HG03565 (cell line): ENCODE data around the gene SEMA6B.
"Not testable (repeated sequence)": the region's sequence is repeated elsewhere in the genome, so short reads cannot be mapped to it uniquely, and the experiment has no call there.

Experiments used
- ATAC-seq: cut with Tn5 transposase; IDR thresholded peaks from one replicate; pipeline ENCODE4 v1.9.1; 2021; ENCODE audit warnings: mild to moderate bottlenecking, moderate library complexity; ENCODE audit not compliant: unreplicated experiment

The SEMA6B gene, protein sequence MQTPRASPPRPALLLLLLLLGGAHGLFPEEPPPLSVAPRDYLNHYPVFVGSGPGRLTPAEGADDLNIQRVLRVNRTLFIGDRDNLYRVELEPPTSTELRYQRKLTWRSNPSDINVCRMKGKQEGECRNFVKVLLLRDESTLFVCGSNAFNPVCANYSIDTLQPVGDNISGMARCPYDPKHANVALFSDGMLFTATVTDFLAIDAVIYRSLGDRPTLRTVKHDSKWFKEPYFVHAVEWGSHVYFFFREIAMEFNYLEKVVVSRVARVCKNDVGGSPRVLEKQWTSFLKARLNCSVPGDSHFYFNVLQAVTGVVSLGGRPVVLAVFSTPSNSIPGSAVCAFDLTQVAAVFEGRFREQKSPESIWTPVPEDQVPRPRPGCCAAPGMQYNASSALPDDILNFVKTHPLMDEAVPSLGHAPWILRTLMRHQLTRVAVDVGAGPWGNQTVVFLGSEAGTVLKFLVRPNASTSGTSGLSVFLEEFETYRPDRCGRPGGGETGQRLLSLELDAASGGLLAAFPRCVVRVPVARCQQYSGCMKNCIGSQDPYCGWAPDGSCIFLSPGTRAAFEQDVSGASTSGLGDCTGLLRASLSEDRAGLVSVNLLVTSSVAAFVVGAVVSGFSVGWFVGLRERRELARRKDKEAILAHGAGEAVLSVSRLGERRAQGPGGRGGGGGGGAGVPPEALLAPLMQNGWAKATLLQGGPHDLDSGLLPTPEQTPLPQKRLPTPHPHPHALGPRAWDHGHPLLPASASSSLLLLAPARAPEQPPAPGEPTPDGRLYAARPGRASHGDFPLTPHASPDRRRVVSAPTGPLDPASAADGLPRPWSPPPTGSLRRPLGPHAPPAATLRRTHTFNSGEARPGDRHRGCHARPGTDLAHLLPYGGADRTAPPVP

GRCh38 chr19:4559569-4559968 lies at the start of gene SEMA6B:
Gene SEMA6B, minus strand, starts transcription at chr19:4559684. Its CDS starts 1,227 bp downstream, at chr19:4558457.
- ATAC-seq: no peak

DNA sequence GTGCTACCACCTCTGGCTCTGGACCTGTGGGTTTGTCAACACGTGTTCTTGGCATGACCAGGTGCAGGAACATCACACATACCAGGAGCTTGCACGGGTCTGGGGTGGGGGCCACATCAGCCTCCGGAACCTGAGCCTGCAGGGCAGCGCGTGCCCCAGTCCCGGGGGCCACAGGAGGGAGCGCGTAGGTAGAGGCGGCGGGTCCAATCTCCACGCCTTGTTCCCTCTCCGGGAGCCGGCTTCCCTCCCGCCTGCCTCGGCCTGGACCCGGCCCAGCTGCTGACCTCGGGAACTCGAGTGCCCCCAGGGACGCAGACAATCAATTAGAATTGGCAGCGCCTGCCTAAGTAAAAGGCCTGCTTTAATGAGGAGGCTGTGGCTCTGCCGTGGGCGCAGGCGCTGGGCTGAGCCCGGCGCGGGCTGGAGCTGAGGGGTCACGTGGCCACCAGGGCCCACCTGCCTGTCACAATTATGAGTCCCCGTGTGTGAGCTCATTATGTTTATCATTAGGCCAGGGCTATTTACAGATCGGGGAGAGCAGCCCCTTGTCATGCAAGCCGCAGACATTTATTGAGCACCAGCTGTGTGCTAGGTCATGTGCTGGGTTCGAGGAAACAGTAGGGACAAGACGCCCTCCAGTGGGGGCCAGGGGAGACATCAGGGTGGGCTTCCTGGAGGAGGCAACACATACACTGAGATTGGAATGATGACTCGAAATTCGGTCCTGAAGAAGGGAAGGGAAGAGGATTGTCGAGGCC lies 47.6 kb upstream of the SEMA6B start:
- ATAC-seq: no peak

DNA sequence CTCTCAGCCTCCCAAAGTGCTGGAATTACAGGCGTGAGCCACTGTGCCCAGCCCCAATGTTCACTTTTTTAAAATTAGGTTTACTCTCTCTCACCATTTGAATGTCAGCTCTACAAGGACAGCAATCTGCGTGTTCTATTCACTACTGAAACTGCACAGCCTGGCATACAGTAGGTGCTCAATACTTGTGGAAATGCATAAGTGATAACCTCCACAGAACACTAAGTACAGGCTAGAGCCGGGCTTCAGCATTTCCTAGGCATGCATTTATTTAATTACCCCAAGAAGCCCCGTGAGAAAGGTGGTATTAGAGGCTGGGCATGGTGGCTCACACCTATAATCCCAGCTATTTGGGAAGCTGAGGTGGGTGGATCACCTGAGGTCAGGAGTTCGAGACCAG lies 46.7 kb upstream of the SEMA6B start:
- ATAC-seq: no peak

GRCh38 chr19:4604912-4605311 lies 45.4 kb upstream of the SEMA6B start:
- no peak for ATAC-seq

- ATAC-seq: no peak
These were observed 43.4 kb upstream of the SEMA6B start for GRCh38 chr19:4602915-4603314.

DNA sequence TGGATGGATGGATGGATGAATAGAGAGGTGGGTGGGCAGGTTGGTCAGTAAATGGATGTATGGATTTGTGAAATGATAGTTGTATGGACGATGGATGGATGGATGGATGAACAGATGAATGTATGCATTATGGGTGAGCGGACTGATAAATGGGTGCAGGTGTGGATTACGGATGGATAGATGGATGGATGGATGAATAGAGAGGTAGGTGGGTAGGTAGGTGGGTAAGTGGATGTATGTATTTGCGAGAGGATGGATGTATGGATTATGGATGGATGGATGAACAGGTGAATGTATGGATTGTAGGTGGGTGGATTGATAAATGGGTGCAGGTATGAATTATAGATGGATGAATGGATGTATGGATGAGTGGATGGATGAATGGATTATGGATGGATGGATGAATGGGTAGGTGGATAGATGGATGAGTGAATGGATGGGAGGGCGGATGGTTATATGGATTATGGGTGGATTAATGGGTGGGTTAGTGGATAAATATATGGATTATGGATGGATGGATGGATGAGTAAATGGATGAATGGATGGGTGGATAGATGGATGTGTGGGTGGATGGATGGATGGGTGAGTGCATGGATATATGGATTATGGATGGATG lies 42.8 kb upstream of the SEMA6B start:
- no peak for ATAC-seq

GRCh38 chr19:4600893-4601292 lies 41.4 kb upstream of the SEMA6B start:
- no peak for ATAC-seq

GRCh38 chr19:4600082-4600481 lies 40.6 kb upstream of the SEMA6B start:
- no peak for ATAC-seq

DNA sequence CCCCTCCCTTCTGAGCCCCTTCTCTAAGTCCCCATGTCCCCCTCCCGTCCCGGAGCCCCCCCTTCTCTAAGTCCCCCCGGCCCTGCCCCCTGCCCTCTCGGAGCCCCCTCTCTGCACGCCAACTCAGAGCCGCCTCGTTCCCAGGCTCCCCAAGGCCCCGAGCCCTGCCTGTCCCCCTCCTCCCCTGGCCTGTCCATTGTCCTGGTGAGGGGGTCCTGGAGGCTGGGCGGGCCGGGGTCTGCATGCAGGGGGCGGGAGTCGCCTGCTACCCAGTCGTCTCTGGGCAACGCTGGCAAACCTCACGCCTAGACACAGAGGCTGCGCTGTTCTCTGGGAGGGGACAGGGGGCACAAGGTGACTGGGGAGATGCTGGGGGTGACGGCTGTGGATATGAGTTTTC lies 39.2 kb upstream of the SEMA6B start:
- no peak for ATAC-seq

- ATAC-seq: no peak
These were observed 38.6 kb upstream of the SEMA6B start for GRCh38 chr19:4597975-4598671.

GRCh38 chr19:4597278-4597974 lies 37.9 kb upstream of the SEMA6B start:
- no peak for ATAC-seq

GRCh38 chr19:4596033-4596904 lies 36.8 kb upstream of the SEMA6B start:
- no peak for ATAC-seq

- ATAC-seq: not testable (repeated sequence)
These were observed 35.7 kb upstream of the SEMA6B start for GRCh38 chr19:4595158-4595557.

DNA sequence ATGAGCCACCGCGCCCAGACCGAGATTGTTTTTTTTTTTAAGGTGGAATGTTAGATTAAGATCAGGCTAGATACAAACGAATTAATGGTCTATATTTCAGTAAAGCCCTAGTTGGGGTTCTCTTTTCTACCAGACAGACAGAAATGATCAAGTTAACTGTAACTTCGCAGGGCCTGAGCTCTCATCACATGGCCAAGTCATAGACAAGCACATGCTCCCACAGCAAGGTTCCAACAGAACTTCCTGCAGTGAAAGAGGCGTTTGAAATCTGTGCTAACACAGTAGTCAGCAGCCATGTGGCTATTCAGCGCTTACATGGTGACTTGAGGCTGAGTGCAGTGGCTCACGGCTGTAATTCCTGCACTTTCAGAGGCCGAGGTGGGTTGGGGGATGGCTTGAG lies 34.7 kb upstream of the SEMA6B start:
- ATAC-seq: no peak

- ATAC-seq: no peak
These were observed 33.9 kb upstream of the SEMA6B start for GRCh38 chr19:4593409-4593851.

GRCh38 chr19:4592445-4592844 lies 33.0 kb upstream of the SEMA6B start:
- ATAC-seq: no peak

GRCh38 chr19:4591320-4591719 lies 31.8 kb upstream of the SEMA6B start:
- no peak for ATAC-seq

DNA sequence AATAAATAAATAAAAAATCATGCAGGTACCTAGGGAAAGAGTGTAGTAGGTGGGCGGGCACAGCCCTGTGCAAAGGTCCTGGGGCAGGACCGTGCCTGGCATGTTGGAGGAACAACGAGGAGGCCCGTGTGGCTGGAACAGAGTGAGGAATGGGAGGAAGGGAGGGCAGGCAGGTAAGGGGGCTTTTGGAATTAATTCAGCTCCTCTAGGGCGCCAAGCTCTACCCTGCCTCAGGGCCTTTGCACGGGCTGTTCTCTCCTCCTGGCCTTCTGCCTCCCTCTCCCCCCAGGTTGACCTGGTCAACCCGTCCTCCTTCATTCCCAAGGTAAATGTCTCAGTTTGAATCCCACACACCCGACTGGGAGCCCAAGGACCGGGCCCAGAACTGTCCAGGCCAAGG lies 31.1 kb upstream of the SEMA6B start:
- no peak for ATAC-seq
